Aorta (tissue), 5 donors: ENCODE data around the gene BICRAL. TPM values are rescaled to one million over a fixed set of nuclear protein-coding genes. Genes with fewer than 3 reads are reported as not detected.

ENCODE experiments used
- ATAC-seq: fragments of 200-7000 bp; cut with Tn5 transposase; one replicate; pipeline ENCODE4 v1.9.1; 2022; ENCODE audit warnings: moderate library complexity; ENCODE audit not compliant: low FRiP score
- DNase-seq, 2 donors: peaks; one replicate each; pipeline ENCODE4 v3.0.0-alpha.2; 2020
- H3K27ac ChIP-seq, 2 donors: one replicate each; pipeline ENCODE4 v1.5.1; 2013; ENCODE audit warnings: low read length in 2 of 2, mild to moderate bottlenecking in 2 of 2, moderate library complexity in 2 of 2, control low read depth in 1 of 2, inconsistent platforms in 1 of 2, low read depth in 1 of 2
- H3K27me3 ChIP-seq, 2 donors: one replicate each; pipeline ENCODE4 v1.6.1; 2013; ENCODE audit warnings: control low read depth in 1 of 2, low read length in 1 of 2, mild to moderate bottlenecking in 1 of 2, moderate library complexity in 1 of 2; ENCODE audit not compliant: insufficient read depth in 2 of 2, control insufficient read depth in 1 of 2
- H3K36me3 ChIP-seq, 2 donors: one replicate each; pipeline ENCODE4 v1.6.1; 2013; ENCODE audit warnings: control low read depth in 1 of 2, low read length in 1 of 2, mild to moderate bottlenecking in 1 of 2; ENCODE audit not compliant: insufficient read depth in 2 of 2, control insufficient read depth in 1 of 2
- H3K4me1 ChIP-seq, 2 donors: one replicate each; pipeline ENCODE4 v1.6.1; 2013; ENCODE audit warnings: low read length in 2 of 2, control low read depth in 1 of 2, mild to moderate bottlenecking in 1 of 2, moderate library complexity in 1 of 2; ENCODE audit not compliant: insufficient read depth in 2 of 2, control insufficient read depth in 1 of 2
- H3K4me3 ChIP-seq, 2 donors: one replicate each; pipeline ENCODE4 v1.5.1; 2013; ENCODE audit warnings: low read length in 2 of 2, control low read depth in 1 of 2, mild to moderate bottlenecking in 1 of 2
- H3K9me3 ChIP-seq: one replicate; pipeline ENCODE4 v1.6.1; 2013; ENCODE audit warnings: mild to moderate bottlenecking, low read length; ENCODE audit not compliant: control insufficient read depth
- WGBS, 2 donors: extraction: QIAGEN DNeasy Blood & Tissue Kit; methylation state at CpG; one replicate each; pipeline ENCODE4 v1.1.7; 2013; 5-methylcytosine and 5-hydroxymethylcytosine counted together
- intact Hi-C, 2 donors: fragments of 100-400 bp; cut with DNase I; formaldehyde crosslinking; loops; one replicate each; pipeline versions ENCODE4 v1.14.2 to v1.15.0; 2022
- polyA plus RNA-seq, 2 donors: library from polyadenylated mRNA; stranded (reverse); fragments of 200-250 nt; gene quantifications; one replicate each; pipeline ENCODE4 v1.2.3, GENCODE V29; 2013
- total RNA-seq, 2 donors: library from RNA; stranded (reverse); fragmentation: NEBNext Ultra II Directional; extraction: Animal tissue kit (Norgen Biotek cat#: 25700); gene quantifications; one replicate each; pipeline ENCODE4 v1.2.1, GENCODE V29; 2021
- donor health status: healthy with polysubstance abuse.
- donor health status: Bipolar disorder and iron deficiency.
- donor health status: DM: no; HTN: no; CAD: no.
- donor health status: DM: no; HTN: no; CAD: no.
- donor health status: DM: yes; HTN: yes; CAD: no.

Gene BICRAL
- total and polyA plus RNA-seq, 4 donors = 4.8 to 21.1 (median 11.5) TPM

DNA sequence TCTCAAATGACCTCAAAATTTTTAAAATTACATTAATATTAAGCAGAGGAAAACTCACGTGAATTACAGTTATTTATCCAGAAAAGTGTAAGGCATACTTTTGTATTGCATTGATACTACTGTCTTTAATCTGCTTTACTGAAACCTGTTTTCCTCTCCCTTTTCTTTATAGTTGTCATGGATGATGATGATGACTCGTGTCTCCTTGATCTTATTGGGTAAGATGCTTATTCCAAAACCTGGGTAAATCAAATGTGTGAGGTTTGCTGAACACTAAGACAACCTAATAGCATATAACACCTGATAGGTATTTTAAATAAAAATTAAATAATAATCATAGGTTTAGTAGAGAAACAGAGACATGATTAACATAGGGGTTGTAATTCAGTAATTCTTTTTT is 40.0 kb downstream of the BICRAL start:
- no peak overlapping the region for H3K4me3 ChIP-seq
- DNase-seq (no peak), ATAC-seq (no peak)
- H3K4me1 ChIP-seq = peaks cover 0 to 4% of the 10 kb centered on the region in 2 donors
- no peaks in the 10 kb centered on the region for H3K9me3 ChIP-seq
- intact Hi-C loops = loop anchor here in 1 of 2 donors (5.0 kb wide), 1 partner anchor 35 kb away; no protein-coding TSS in a partner anchor
- no peaks in the 10 kb centered on the region for H3K36me3 ChIP-seq
- 49 to 51% methylated on average over 2 of the region's 2 CpGs for WGBS, 2 donors
- H3K27ac ChIP-seq = peak overlapping the region in 1 of 2 donors; percentile 28
- no peaks in the 10 kb centered on the region for H3K27me3 ChIP-seq

DNA sequence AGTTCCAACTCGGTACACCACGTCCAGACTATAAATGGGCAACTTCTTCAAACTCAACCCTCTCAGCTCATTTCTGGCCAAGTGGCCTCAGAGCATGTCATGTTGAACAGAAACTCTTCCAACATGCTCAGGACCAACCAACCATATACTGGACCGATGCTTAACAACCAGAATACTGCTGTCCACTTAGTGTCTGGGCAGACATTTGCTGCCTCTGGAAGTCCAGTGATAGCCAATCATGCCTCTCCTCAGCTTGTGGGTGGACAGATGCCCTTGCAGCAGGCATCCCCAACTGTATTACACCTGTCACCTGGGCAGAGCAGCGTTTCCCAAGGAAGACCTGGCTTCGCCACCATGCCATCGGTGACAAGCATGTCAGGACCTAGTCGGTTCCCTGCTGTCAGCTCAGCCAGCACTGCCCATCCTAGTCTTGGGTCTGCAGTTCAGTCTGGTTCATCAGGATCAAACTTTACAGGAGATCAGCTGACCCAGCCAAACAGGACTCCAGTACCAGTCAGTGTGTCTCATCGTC is 47.8 kb downstream of the BICRAL start:
- H3K27me3 ChIP-seq = no peaks in the 10 kb centered on the region
- intact Hi-C loops = no loop called here

DNA sequence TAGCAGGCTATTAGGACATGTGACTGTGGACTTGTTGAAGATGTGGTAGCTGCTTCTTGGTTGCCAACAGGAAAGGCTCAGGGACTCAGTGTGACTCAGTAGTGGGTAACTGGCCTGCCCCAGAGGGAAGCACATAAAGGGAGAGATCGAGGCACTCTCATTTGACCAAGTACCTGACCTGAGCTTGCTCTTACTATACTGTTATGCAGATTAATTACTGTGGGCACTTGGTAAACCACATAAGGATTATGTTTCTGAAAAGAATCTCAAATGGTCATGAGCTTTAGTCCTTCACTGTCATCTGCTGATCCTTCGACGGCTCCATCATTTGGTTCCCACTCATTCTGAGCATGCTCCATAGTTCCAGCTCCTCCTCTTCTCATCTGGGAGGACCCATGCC is 49.4 kb downstream of the BICRAL start:
- no peak overlapping the region for H3K27ac ChIP-seq
- no peaks in the 10 kb centered on the region for H3K9me3 ChIP-seq
- intact Hi-C loops = no loop called here
- WGBS, 2 donors = 89 to 91% methylated on average over 3 of the region's 3 CpGs
- peaks cover 3 to 15% of the 10 kb centered on the region in 2 donors for H3K36me3 ChIP-seq
- no peak for DNase-seq
- H3K4me3 ChIP-seq = no peak overlapping the region
- H3K4me1 ChIP-seq = no peaks in the 10 kb centered on the region
- no peak for ATAC-seq
- no peaks in the 10 kb centered on the region for H3K27me3 ChIP-seq

More for the DNA sequence above, 47.8 kb downstream of the BICRAL start:
- 95 to 97% methylated on average over 8 of the region's 8 CpGs for WGBS, 2 donors
- peaks cover 3 to 15% of the 10 kb centered on the region in 2 donors for H3K36me3 ChIP-seq
- ATAC-seq (no peak), DNase-seq (no peak)
- H3K4me1 ChIP-seq = no peaks in the 10 kb centered on the region
- H3K27ac ChIP-seq = no peak overlapping the region
- H3K9me3 ChIP-seq = no peaks in the 10 kb centered on the region
- H3K4me3 ChIP-seq = no peak overlapping the region

GRCh38 chr6:42834056-42834455 is 52.2 kb downstream of the BICRAL start:
- no peaks in the 10 kb centered on the region for H3K27me3 ChIP-seq

GRCh38 chr6:42841844-42842584 is 60.2 kb downstream of the BICRAL start:
- no peak overlapping the region for H3K4me3 ChIP-seq
- ATAC-seq (no peak), DNase-seq (no peak)
- intact Hi-C loops = no loop called here
- peaks cover 0 to 2% of the 10 kb centered on the region in 2 donors for H3K36me3 ChIP-seq
- no peak overlapping the region for H3K27ac ChIP-seq
- H3K9me3 ChIP-seq = no peaks in the 10 kb centered on the region
- no peaks in the 10 kb centered on the region for H3K27me3 ChIP-seq
- no peaks in the 10 kb centered on the region for H3K4me1 ChIP-seq
- 78 to 83% methylated on average over 6 of the region's 6 CpGs for WGBS, 2 donors

More at GRCh38 chr6:42834056-42834455, 52.2 kb downstream of the BICRAL start:
- DNase-seq = no peak
- H3K4me3 ChIP-seq = no peak overlapping the region
- H3K4me1 ChIP-seq = no peaks in the 10 kb centered on the region
- H3K27ac ChIP-seq = no peak overlapping the region
- intact Hi-C loops = no loop called here
- no peaks in the 10 kb centered on the region for H3K9me3 ChIP-seq
- peaks cover 3 to 9% of the 10 kb centered on the region in 2 donors for H3K36me3 ChIP-seq
- 95 to 96% methylated on average over 5 of the region's 5 CpGs for WGBS, 2 donors
- ATAC-seq = no peak

- no peak overlapping the region for H3K27ac ChIP-seq
- H3K36me3 ChIP-seq = peaks cover 0 to 2% of the 10 kb centered on the region in 2 donors
- no peak overlapping the region for H3K4me3 ChIP-seq
- WGBS, 2 donors = 95 to 96% methylated on average over 6 of the region's 6 CpGs
- DNase-seq (no peak), ATAC-seq (no peak)
- H3K27me3 ChIP-seq = no peaks in the 10 kb centered on the region
- no peaks in the 10 kb centered on the region for H3K9me3 ChIP-seq
- no peaks in the 10 kb centered on the region for H3K4me1 ChIP-seq
- intact Hi-C loops = no loop called here
These were observed 63.5 kb downstream of the BICRAL start for GRCh38 chr6:42845327-42845694.

DNA sequence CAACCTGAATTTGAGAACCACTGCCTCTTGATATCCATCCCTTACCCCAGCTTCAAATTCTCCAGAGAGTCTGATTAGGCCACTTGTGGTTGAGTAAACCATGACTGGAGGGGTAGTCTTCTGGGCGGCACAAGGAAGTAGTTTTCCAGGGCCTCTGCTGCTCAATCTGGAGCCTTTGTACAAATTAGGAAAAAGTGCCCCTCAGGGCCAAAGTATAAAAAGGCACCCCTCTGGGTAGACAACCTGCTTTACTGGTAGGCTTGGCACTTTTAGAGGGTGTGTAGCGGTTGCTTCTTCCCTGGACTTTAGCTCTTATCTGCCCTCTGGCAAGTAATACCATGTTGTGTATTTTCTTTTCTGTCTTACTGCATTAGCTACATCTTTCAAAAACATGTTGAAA is 64.7 kb downstream of the BICRAL start:
- Histone ChIP-seq H3K4me3 (no peak overlapping the region), H3K36me3 (peaks cover 0 to 2% of the 10 kb centered on the region in 2 donors), H3K9me3 (no peaks in the 10 kb centered on the region), H3K27me3 (no peaks in the 10 kb centered on the region), H3K27ac (no peak overlapping the region), H3K4me1 (no peaks in the 10 kb centered on the region)
- DNase-seq (no peak), ATAC-seq (no peak)
- intact Hi-C loops = no loop called here
- WGBS, 2 donors = 96 to 98% methylated on average over 2 of the region's 2 CpGs

GRCh38 chr6:42848700-42849099 is 66.8 kb downstream of the BICRAL start:
- Histone ChIP-seq H3K9me3 (no peaks in the 10 kb centered on the region), H3K4me1 (no peaks in the 10 kb centered on the region), H3K27me3 (no peaks in the 10 kb centered on the region), H3K4me3 (no peak overlapping the region), H3K27ac (no peak overlapping the region), H3K36me3 (peaks cover 0 to 1% of the 10 kb centered on the region in 2 donors)
- DNase-seq (no peak), ATAC-seq (no peak)
- WGBS, 2 donors = 79 to 84% methylated on average over 4 of the region's 4 CpGs
- intact Hi-C loops = no loop called here

- H3K36me3 ChIP-seq = peaks cover 0 to 3% of the 10 kb centered on the region in 2 donors
- H3K9me3 ChIP-seq = no peaks in the 10 kb centered on the region
- no peak for DNase-seq
- no peaks in the 10 kb centered on the region for H3K4me1 ChIP-seq
- no peaks in the 10 kb centered on the region for H3K27me3 ChIP-seq
- ATAC-seq = no peak
- intact Hi-C loops = no loop called here
- no peak overlapping the region for H3K27ac ChIP-seq
- WGBS, 2 donors = 90% methylated on average over 2 of the region's 2 CpGs
- H3K4me3 ChIP-seq = no peak overlapping the region
These were observed 69.7 kb downstream of the BICRAL start for GRCh38 chr6:42851599-42851998.
